HepG2 (cell line): ENCODE data around the gene COL8A2. TPM values are rescaled to one million over a fixed set of nuclear protein-coding genes. Genes with fewer than 3 reads are reported as not detected.

ENCODE experiments used
- ADNP ChIP-seq: sonication (generic); formaldehyde crosslinking; IDR thresholded peaks from 2 replicates; pipeline ENCODE4 v1.4.0; 2020; ENCODE audit warnings: missing genetic modification reagents
- ATF7 ChIP-seq, 2 experiments: fragments of 450-650 bp in 1 of 2; sonication (generic) in 1 of 2; formaldehyde crosslinking in 1 of 2; IDR thresholded peaks; 2 replicates each; pipeline versions ENCODE4 v1.4.0 to v1.6.1; 2016 to 2020; ENCODE audit warnings: antibody characterized with exemption in 1 of 2, mild to moderate bottlenecking in 1 of 2, missing genetic modification reagents in 1 of 2
- ATM ChIP-seq: fragments of 450-650 bp; IDR thresholded peaks from 2 replicates; pipeline ENCODE4 v1.7.1; 2017; ENCODE audit warnings: mild to moderate bottlenecking, borderline replicate concordance
- ESRRA ChIP-seq: sonication (generic); formaldehyde crosslinking; IDR thresholded peaks from 2 replicates; pipeline ENCODE4 v1.5.1; 2020; ENCODE audit warnings: mild to moderate bottlenecking, low read depth, missing genetic modification reagents
- GATAD1 ChIP-seq: IDR thresholded peaks from 2 replicates; pipeline ENCODE4 v1.6.1; 2016; ENCODE audit warnings: missing genetic modification reagents, missing compliant biosample characterization
- GPN1 ChIP-seq: sonication (generic); formaldehyde crosslinking; IDR thresholded peaks from 2 replicates; pipeline ENCODE4 v1.5.1; 2020; ENCODE audit warnings: missing genetic modification reagents, borderline replicate concordance
- HMG20B ChIP-seq: conservative IDR thresholded peaks from 2 replicates; pipeline ENCODE4 v1.6.1; 2016; ENCODE audit warnings: missing genetic modification reagents, missing compliant biosample characterization
- NFRKB ChIP-seq: fragments of 450-650 bp; IDR thresholded peaks from 2 replicates; pipeline ENCODE4 v1.6.1; 2017
- PAWR ChIP-seq: sonication (generic); formaldehyde crosslinking; IDR thresholded peaks from 2 replicates; pipeline ENCODE4 v1.4.0; 2020; ENCODE audit warnings: missing genetic modification reagents, mild to moderate bottlenecking, borderline replicate concordance
- RARA ChIP-seq: IDR thresholded peaks from 2 replicates; pipeline ENCODE4 v1.6.1; 2016; ENCODE audit warnings: missing genetic modification reagents, missing compliant biosample characterization
- TMF1 ChIP-seq: sonication (generic); formaldehyde crosslinking; IDR thresholded peaks from 2 replicates; pipeline ENCODE4 v1.8.1; 2022; ENCODE audit warnings: low read depth, missing genetic modification reagents
- ZFP36 ChIP-seq: fragments of 150-350 bp; IDR thresholded peaks from 2 replicates; pipeline ENCODE4 v1.6.1; 2018; ENCODE audit warnings: borderline replicate concordance, low read length, low read depth; ENCODE audit not compliant: partially characterized antibody
- ZFP82 ChIP-seq: sonication (generic); formaldehyde crosslinking; IDR thresholded peaks from 2 replicates; pipeline ENCODE4 v1.5.1; 2020; ENCODE audit warnings: mild to moderate bottlenecking, missing genetic modification reagents, borderline replicate concordance
- ZNF205 ChIP-seq: IDR thresholded peaks from 2 replicates; pipeline ENCODE4 v1.6.1; 2018; ENCODE audit warnings: missing biosample characterization, missing genetic modification reagents
- ZNF3 ChIP-seq: IDR thresholded peaks from 2 replicates; pipeline ENCODE4 v1.7.0; 2017; ENCODE audit warnings: inconsistent platforms
- ZNF317 ChIP-seq: sonication (generic); formaldehyde crosslinking; IDR thresholded peaks from 2 replicates; pipeline ENCODE4 v1.5.0; 2020; ENCODE audit warnings: mild to moderate bottlenecking, missing genetic modification reagents
- ZNF446 ChIP-seq: sonication (generic); formaldehyde crosslinking; IDR thresholded peaks from 2 replicates; pipeline ENCODE4 v1.5.0; 2020; ENCODE audit warnings: mild to moderate bottlenecking, missing genetic modification reagents
- ZNF510 ChIP-seq: sonication (generic); formaldehyde crosslinking; IDR thresholded peaks from 2 replicates; pipeline ENCODE4 v1.4.0; 2020; ENCODE audit warnings: low read depth, mild to moderate bottlenecking, missing genetic modification reagents
- ZNF562 ChIP-seq: sonication (generic); formaldehyde crosslinking; IDR thresholded peaks from 2 replicates; pipeline ENCODE4 v1.8.0; 2022; ENCODE audit warnings: missing genetic modification reagents, borderline replicate concordance
- ZSCAN12 ChIP-seq: sonication (generic); formaldehyde crosslinking; IDR thresholded peaks from 2 replicates; pipeline ENCODE4 v1.9.0; 2021; ENCODE audit warnings: mild to moderate bottlenecking, missing genetic modification reagents
- ZSCAN30 ChIP-seq: sonication (generic); formaldehyde crosslinking; IDR thresholded peaks from 2 replicates; pipeline ENCODE4 v1.5.0; 2020; ENCODE audit warnings: mild to moderate bottlenecking, missing genetic modification reagents
- polyA plus RNA-seq, 8 experiments: library from polyadenylated mRNA; depleted of rRNA in 3 of 8; stranded (reverse) in 7 of 8; unstranded in 1 of 8; fragments of >200 nt; fragmentation: Illumina TruSeq in 4 of 8; extraction: Trizol in 4 of 8; gene quantifications; 2 replicates each; pipeline versions ENCODE4 v1.2.1 to v1.2.3, GENCODE V29; 2011 to 2016; ENCODE audit warnings: low read depth in 4 of 8, missing spikeins in 1 of 8, mixed read lengths in 1 of 8; ENCODE audit not compliant: insufficient read depth in 1 of 8
- total RNA-seq, 5 experiments: library from RNA; depleted of rRNA; stranded (reverse); fragments of >200 nt; fragmentation: Illumina TruSeq; extraction: Trizol; gene quantifications; 2 replicates each; pipeline ENCODE4 v1.2.3, GENCODE V29; 2016; ENCODE audit warnings: low read depth in 1 of 5
- TF ChIP-seq, protein P1 (sequence below): sonication (generic); formaldehyde crosslinking; IDR thresholded peaks from 2 replicates; pipeline ENCODE4 v1.4.0; 2020; ENCODE audit warnings: missing genetic modification reagents
- TF ChIP-seq, protein P2 (sequence below): IDR thresholded peaks from 2 replicates; pipeline ENCODE4 v1.6.1; 2018; ENCODE audit warnings: missing genetic modification reagents, mild to moderate bottlenecking, missing compliant biosample characterization

COL8A2 gene
- total and polyA plus RNA-seq, 2 of the 13 experiments (the other 11 are each of a cell fraction or from before 2014, with no cell fraction given), result 0.13 to 0.24 TPM

DNA sequence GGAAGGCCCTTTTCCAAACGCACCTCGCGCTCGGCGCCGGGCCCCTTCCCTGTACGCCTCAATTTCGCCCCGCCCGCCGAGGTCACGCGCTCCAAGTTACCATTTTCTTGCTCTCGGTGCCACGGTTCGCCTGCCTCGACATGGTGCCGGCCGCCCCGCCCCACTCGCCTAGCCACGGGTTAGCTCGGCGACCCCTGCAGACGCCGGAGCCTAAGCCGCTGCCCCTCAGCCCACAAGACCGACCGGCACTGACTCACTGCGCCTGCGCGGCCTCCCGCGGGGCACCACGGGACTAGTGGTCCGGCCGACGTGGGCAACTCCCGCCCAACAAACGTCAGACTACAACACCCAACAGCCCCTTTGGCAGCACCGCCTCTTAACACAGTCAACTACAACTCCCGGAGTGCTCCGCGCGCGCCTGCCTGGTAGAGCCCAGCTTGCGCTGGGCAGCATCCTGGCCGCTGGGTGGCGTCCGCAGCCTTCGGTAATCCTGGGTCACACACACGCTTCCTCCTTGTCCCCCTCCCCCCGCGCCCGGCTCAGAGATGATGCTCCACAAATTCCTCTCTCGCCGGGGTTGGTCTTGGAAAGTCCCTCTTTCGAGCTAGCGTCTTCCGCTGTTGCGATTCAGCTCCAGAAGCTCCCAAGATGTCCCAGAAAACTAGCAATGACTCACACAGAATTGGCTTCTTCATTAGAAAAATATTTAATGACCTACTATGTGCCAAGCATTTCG, 24.4 kb upstream of the COL8A2 start, which contains the start of gene TRAPPC3 (continued):
- TF ChIP-seq, protein P1, sequence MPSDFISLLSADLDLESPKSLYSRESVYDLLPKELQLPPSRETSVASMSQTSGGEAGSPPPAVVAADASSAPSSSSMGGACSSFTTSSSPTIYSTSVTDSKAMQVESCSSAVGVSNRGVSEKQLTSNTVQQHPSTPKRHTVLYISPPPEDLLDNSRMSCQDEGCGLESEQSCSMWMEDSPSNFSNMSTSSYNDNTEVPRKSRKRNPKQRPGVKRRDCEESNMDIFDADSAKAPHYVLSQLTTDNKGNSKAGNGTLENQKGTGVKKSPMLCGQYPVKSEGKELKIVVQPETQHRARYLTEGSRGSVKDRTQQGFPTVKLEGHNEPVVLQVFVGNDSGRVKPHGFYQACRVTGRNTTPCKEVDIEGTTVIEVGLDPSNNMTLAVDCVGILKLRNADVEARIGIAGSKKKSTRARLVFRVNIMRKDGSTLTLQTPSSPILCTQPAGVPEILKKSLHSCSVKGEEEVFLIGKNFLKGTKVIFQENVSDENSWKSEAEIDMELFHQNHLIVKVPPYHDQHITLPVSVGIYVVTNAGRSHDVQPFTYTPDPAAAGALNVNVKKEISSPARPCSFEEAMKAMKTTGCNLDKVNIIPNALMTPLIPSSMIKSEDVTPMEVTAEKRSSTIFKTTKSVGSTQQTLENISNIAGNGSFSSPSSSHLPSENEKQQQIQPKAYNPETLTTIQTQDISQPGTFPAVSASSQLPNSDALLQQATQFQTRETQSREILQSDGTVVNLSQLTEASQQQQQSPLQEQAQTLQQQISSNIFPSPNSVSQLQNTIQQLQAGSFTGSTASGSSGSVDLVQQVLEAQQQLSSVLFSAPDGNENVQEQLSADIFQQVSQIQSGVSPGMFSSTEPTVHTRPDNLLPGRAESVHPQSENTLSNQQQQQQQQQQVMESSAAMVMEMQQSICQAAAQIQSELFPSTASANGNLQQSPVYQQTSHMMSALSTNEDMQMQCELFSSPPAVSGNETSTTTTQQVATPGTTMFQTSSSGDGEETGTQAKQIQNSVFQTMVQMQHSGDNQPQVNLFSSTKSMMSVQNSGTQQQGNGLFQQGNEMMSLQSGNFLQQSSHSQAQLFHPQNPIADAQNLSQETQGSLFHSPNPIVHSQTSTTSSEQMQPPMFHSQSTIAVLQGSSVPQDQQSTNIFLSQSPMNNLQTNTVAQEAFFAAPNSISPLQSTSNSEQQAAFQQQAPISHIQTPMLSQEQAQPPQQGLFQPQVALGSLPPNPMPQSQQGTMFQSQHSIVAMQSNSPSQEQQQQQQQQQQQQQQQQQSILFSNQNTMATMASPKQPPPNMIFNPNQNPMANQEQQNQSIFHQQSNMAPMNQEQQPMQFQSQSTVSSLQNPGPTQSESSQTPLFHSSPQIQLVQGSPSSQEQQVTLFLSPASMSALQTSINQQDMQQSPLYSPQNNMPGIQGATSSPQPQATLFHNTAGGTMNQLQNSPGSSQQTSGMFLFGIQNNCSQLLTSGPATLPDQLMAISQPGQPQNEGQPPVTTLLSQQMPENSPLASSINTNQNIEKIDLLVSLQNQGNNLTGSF (CRISPR knock-in tag), result no peak
- 0 out of 2 replicates have a peak, but pooled peaks have one; percentile 31 for TF ChIP-seq RARA (CRISPR knock-in tag)
- peak; percentile 42; the same call in 1 of the 2 replicates for TF ChIP-seq ESRRA (CRISPR knock-in tag)
- no peak for TF ChIP-seq NFRKB
- no peak for TF ChIP-seq ZFP36
- no peak for TF ChIP-seq GPN1
- no peak for TF ChIP-seq ADNP
- peak; percentile 79; the same call in 1 of the 2 replicates for TF ChIP-seq ZNF510
- TF ChIP-seq ATM, result no peak
- TF ChIP-seq ZNF205, result no peak
- TF ChIP-seq PAWR (CRISPR knock-in tag), result no peak
- peak; percentile 92 for TF ChIP-seq GATAD1 (CRISPR knock-in tag)
- TF ChIP-seq ZSCAN12 (CRISPR knock-in tag), result peak; percentile 51; the same call in 1 of the 2 replicates
- TF ChIP-seq, protein P2, sequence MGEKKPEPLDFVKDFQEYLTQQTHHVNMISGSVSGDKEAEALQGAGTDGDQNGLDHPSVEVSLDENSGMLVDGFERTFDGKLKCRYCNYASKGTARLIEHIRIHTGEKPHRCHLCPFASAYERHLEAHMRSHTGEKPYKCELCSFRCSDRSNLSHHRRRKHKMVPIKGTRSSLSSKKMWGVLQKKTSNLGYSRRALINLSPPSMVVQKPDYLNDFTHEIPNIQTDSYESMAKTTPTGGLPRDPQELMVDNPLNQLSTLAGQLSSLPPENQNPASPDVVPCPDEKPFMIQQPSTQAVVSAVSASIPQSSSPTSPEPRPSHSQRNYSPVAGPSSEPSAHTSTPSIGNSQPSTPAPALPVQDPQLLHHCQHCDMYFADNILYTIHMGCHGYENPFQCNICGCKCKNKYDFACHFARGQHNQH (CRISPR knock-in tag), result peak; percentile 74; the same call in 1 of the 2 replicates
- TF ChIP-seq ATF7 (IDR thresholded peaks at IDR 0.05), result no peak
- peak; percentile 38; the same call in 1 of the 2 replicates for TF ChIP-seq ATF7 (CRISPR knock-in tag; IDR thresholded peaks at IDR 0.05)
- peak; percentile 30; the same call in 1 of the 2 replicates for TF ChIP-seq ZFP82 (CRISPR knock-in tag)
- TF ChIP-seq TMF1 (CRISPR knock-in tag), result peak; percentile 70; the same call in 1 of the 2 replicates
- TF ChIP-seq ZSCAN30 (CRISPR knock-in tag), result no peak
- no peak for TF ChIP-seq ZNF562 (CRISPR knock-in tag)
- TF ChIP-seq ZNF317 (CRISPR knock-in tag), result peak; percentile 45; the same call in 1 of the 2 replicates
- no peak for TF ChIP-seq HMG20B (CRISPR knock-in tag)
- TF ChIP-seq ZNF446 (CRISPR knock-in tag), result no peak
- TF ChIP-seq ZNF3, result no peak
